BE2C (cell line): ENCODE results near the gene SMC6.

ENCODE experiments used
- DNase-seq: peaks from one replicate; pipeline ENCODE4 v3.0.0-alpha.2; 2020
- H3K27me3 ChIP-seq: fragments of 250-450 bp; sonication (Bioruptor Pico); 2 replicates; pipeline ENCODE4 v1.5.1; 2020; ENCODE audit warnings: mild to moderate bottlenecking
- H3K36me3 ChIP-seq: fragments of 250-450 bp; sonication (Bioruptor Pico); 2 replicates; pipeline ENCODE4 v1.5.1; 2020; ENCODE audit warnings: mild to moderate bottlenecking
- H3K4me1 ChIP-seq: fragments of 250-450 bp; sonication (Bioruptor Pico); 2 replicates; pipeline ENCODE4 v1.5.1; 2020
- H3K4me3 ChIP-seq: 2 replicates; pipeline ENCODE4 v1.5.1; 2011; ENCODE audit warnings: low read depth, low read length
- H3K9me3 ChIP-seq: fragments of 250-450 bp; sonication (Bioruptor Pico); 2 replicates; pipeline ENCODE4 v1.5.1; 2020
- TF ChIP-seq, protein P1 (sequence below): IDR thresholded peaks from 2 replicates; pipeline ENCODE4 v1.5.1; 2012; ENCODE audit warnings: mild to moderate bottlenecking, low read depth, low read length

The SMC6 gene

DNA sequence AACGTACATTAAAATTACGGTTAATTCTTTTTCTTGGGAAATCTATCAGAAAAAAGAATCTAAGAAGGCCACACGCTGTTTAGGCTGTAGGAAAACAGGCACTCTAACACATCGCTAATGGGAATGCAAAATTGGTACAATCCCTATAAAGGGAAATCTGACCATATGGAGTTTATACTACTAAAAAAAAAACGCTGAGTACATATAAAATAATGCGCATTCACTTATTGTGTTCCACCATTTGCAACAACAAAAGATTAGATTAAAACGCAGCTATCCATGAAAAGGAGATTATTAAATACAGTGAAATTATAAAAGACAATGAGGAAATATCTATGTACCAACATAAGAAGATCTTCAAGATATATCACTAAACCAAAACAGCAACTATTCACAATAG is 62.8 kb downstream of the SMC6 start:
- DNase-seq: no peak
- H3K9me3 ChIP-seq: no peaks in the 10 kb centered on the region
- H3K27me3 ChIP-seq: no peaks in the 10 kb centered on the region
- no peak overlapping the region for H3K4me3 ChIP-seq
- peaks cover 19% of the 10 kb centered on the region for H3K36me3 ChIP-seq
- TF ChIP-seq, protein P1, sequence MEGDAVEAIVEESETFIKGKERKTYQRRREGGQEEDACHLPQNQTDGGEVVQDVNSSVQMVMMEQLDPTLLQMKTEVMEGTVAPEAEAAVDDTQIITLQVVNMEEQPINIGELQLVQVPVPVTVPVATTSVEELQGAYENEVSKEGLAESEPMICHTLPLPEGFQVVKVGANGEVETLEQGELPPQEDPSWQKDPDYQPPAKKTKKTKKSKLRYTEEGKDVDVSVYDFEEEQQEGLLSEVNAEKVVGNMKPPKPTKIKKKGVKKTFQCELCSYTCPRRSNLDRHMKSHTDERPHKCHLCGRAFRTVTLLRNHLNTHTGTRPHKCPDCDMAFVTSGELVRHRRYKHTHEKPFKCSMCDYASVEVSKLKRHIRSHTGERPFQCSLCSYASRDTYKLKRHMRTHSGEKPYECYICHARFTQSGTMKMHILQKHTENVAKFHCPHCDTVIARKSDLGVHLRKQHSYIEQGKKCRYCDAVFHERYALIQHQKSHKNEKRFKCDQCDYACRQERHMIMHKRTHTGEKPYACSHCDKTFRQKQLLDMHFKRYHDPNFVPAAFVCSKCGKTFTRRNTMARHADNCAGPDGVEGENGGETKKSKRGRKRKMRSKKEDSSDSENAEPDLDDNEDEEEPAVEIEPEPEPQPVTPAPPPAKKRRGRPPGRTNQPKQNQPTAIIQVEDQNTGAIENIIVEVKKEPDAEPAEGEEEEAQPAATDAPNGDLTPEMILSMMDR: no peak
- no peaks in the 10 kb centered on the region for H3K4me1 ChIP-seq

DNA sequence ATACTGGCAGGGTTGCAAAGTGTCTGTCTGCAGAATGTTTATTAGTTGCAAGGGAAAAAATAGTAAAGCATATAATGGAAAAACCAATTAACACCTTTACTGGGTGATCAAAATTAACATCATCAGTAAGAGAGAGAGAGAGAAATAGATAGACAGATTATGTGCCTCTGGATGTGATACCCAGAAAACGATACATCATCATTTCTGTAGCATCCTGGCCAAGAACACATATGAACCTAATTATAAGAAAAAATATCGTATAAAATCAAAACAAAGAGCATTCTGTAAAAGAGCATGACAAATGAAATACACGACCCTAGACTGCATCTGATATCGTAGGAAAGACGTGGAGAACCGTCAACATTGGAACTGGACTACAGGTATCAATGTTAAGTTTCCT is 64.6 kb downstream of the SMC6 start:
- H3K36me3 ChIP-seq: peaks cover 12% of the 10 kb centered on the region
- TF ChIP-seq, protein P1: no peak
- no peaks in the 10 kb centered on the region for H3K9me3 ChIP-seq
- H3K4me3 ChIP-seq: no peak overlapping the region
- no peaks in the 10 kb centered on the region; the same call in 1 of the 2 replicates for H3K4me1 ChIP-seq
- H3K27me3 ChIP-seq: no peaks in the 10 kb centered on the region
- no peak for DNase-seq

DNA sequence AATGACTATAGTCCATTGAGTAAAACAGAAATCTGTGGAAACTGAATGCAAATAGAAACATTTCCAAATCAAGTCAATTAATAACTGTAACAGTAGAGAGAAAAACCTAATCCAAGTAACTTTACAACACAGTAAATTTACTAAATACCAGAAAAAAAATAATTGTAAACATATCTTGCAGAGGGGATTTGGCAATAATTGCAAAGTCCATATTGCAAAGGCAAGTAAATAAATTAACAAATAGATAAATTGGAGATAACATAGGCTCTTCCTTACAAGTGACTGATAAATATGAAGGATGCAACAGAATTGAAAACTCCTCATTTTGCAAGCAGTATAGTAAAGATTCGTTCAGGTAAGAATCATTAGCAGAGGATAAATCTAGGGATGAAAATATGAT is 65.0 kb downstream of the SMC6 start:
- H3K9me3 ChIP-seq: no peaks in the 10 kb centered on the region
- H3K4me3 ChIP-seq: no peak overlapping the region
- H3K27me3 ChIP-seq: no peaks in the 10 kb centered on the region
- H3K36me3 ChIP-seq: peaks cover 10% of the 10 kb centered on the region
- TF ChIP-seq, protein P1: no peak
- H3K4me1 ChIP-seq: no peaks in the 10 kb centered on the region; the same call in 1 of the 2 replicates
- no peak for DNase-seq

DNA sequence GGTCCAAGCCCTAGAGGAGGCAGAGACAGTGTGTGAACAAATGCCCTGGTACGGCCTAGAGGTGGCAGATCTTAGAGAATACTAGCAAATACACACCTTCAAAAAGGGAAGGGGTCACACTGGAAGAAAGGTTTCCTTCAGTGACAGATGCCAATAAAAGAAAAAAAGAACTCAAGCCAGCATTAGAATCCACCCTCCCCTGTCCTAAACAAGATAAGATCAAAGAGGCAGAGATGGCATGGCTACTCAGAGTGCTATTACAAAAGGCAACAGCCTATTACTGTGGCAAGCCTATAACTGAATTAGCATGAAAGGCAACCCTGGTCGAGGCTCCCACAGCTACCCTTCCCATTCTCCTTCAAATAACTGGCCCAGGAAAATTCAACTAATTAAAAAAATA is 69.6 kb downstream of the SMC6 start:
- no peak for DNase-seq
- TF ChIP-seq, protein P1: no peak
- peaks cover 13% of the 10 kb centered on the region for H3K36me3 ChIP-seq
- H3K9me3 ChIP-seq: no peaks in the 10 kb centered on the region
- no peak overlapping the region for H3K4me3 ChIP-seq
- no peaks in the 10 kb centered on the region for H3K27me3 ChIP-seq
- no peaks in the 10 kb centered on the region; the same call in 1 of the 2 replicates for H3K4me1 ChIP-seq

DNA sequence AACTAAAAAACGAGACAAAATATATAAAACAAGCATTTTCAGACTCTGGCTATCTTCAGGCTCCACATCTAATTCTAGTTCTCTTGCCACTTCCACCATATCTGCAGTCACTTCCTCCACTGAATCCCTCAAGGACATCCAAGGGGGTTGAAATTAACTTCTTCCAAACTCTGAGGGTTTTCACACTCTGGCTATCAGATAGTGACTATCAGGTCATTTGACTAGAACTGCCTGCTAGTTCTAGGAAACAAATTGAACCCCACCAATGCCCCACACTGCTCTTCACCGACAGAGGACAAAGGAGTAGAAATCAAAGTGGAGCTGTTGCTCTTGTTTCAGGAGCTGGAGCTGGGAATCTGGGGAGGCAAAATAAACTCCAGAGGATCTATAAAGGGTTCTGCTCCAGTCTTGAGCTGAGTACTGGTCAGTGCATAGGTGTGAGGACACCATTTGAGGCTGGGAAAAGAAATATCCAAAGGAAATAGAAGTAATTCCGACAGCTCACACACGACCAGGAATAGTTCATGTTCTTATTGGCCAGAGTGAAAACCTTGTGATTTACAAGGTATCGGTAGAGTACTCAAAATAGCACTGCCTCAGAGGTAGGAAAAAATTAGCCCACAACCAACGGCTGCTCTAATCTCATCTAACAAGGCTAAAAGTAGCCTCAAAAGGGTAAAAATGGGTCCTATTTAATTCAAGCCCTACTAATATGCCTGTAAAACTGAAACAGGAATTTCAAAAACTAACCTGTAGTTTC is 71.3 kb downstream of the SMC6 start:
- Histone ChIP-seq H3K36me3 (peaks cover 19% of the 10 kb centered on the region), H3K4me3 (no peak overlapping the region), H3K9me3 (no peaks in the 10 kb centered on the region), H3K27me3 (no peaks in the 10 kb centered on the region), H3K4me1 (no peaks in the 10 kb centered on the region; the same call in 1 of the 2 replicates)
- DNase-seq: no peak
- TF ChIP-seq, protein P1: no peak

DNA sequence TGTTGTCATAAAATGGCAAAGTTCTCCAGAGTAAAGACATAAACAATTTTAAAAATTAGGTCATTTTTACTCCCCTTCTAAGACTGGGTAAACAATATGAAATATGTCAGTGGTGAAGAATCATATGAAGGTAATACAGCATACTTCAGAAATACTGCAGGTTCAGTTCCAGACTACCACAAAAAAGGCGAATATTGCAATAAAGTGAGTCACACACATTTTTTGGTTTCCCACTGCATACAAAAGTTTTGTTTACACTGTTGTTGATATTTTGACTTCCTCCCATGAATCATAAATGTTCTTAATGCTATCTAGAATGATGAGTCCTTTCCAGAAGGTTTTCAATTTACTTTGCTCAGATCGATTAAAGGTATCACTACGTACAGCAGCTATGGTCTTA is 73.5 kb downstream of the SMC6 start:
- Histone ChIP-seq H3K4me1 (peaks cover 5% of the 10 kb centered on the region), H3K27me3 (no peaks in the 10 kb centered on the region), H3K4me3 (no peak overlapping the region), H3K9me3 (no peaks in the 10 kb centered on the region), H3K36me3 (peaks cover 14% of the 10 kb centered on the region)
- TF ChIP-seq, protein P1: no peak
- no peak for DNase-seq
